Keratinocyte (primary cell): Measurements from ENCODE around the gene EHD3.

Experiments used
- CTCF ChIP-seq, 3 experiments: IDR thresholded peaks in 1 of 3; conservative IDR thresholded peaks in 1 of 3; optimal IDR thresholded peaks in 1 of 3; 2 replicates in 2 of 3; 3 replicates in 1 of 3; pipeline versions ENCODE3 to v1.5.1; 2011; ENCODE audit warnings: low read length in 3 of 3, mild to moderate bottlenecking in 3 of 3, moderate library complexity in 2 of 3, control low read depth in 1 of 3, inconsistent platforms in 1 of 3; ENCODE audit not compliant: insufficient read depth in 2 of 3; ENCODE audit errors: extremely low read depth in 1 of 3
- EZH2 ChIP-seq: IDR thresholded peaks from one replicate; pipeline ENCODE4 v1.6.1; 2012; ENCODE audit warnings: inconsistent platforms, mild to moderate bottlenecking, low read length, moderate library complexity

DNA sequence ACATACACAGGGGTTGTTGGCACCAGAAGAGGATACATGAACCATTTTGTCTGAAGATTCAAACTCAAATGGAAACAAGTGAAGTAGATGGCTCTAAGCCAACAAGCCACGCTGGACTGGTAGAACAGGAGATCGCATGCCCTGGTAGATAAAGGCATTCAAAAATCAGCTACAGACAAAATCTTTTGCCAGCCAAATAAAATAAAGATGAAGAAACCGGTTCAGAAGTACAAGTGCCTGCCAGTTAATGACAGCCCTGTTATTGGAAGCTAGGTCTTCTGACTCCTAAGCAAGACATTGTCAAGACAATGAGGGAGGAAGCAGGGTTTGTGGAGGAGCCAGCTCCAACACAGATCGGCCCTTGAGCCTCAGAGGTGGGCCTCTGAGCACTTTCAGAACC is 52.3 kb downstream of the EHD3 start:
- TF ChIP-seq CTCF (optimal IDR thresholded peaks at IDR 0.05 in 1 of 3, IDR thresholded peaks at IDR 0.05 in 1 of 3, conservative IDR thresholded peaks at IDR 0.05 in 1 of 3; ENCODE audit: extremely low read depth in 1 of 3, insufficient read depth in 2 of 3, low read length in 3 of 3) = no peak
- no peak for TF ChIP-seq EZH2
